Astrocyte of the cerebellum (primary cell): Measurements from ENCODE around the gene ICAM3.
A peak's percentile ranks its signal among the peaks of the same experiment; 100 is the strongest.

Experiments
- DNase-seq: peaks from one replicate; pipeline ENCODE4 v3.0.0-alpha.2; 2011; ENCODE audit warnings: low read depth
- H3K4me3 ChIP-seq: 2 replicates; pipeline ENCODE4 v1.5.1; 2011; ENCODE audit warnings: mild to moderate bottlenecking, low read depth, low read length, moderate library complexity
- CTCF ChIP-seq: IDR thresholded peaks from 2 replicates; pipeline ENCODE4 v1.5.1; 2012; ENCODE audit warnings: low read length, low read depth, moderate library complexity, mild to moderate bottlenecking; ENCODE audit errors: missing control alignments
- in situ Hi-C: cut with HindIII; loops from 2 replicates; pipeline ENCODE4 v1.10.0; 2017; ENCODE audit warnings: low sequenced_read_pairs

Gene ICAM3

DNA sequence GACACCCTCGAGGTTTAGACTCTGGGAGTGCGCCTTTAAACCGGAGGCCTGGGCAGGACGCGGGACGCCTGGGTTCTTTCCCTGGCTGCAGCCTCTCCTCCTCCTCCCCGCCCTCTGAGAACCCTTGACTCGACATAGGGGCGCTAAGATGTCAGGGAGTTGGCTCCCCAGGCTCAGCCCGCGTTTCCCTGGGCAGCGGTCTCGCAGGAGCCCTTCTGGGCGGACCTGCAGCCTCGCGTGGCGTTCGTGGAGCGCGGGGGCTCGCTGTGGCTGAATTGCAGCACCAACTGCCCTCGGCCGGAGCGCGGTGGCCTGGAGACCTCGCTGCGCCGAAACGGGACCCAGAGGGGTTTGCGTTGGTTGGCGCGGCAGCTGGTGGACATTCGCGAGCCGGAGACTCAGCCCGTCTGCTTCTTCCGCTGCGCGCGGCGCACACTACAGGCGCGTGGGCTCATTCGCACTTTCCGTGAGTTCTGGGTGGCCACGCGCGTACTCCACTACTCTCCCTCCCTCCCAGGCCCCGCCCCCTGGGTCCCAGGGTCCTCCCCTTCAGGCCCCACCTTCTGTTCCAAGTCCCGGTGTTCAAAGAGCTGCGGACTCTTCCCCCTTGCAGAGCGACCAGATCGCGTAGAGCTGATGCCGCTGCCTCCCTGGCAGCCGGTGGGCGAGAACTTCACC, 48.4 kb downstream of the ICAM3 start:
- DNase-seq = no peak
- H3K4me3 ChIP-seq = peak overlapping the region; percentile 29
- in situ Hi-C loops = no loop called here
- no peak for TF ChIP-seq CTCF

- in situ Hi-C loops = no loop called here
- DNase-seq = no peak
- TF ChIP-seq CTCF = no peak
- H3K4me3 ChIP-seq = no peak overlapping the region
These were observed 49.0 kb downstream of the ICAM3 start for GRCh38 chr19:10290357-10290875.

- no peak for DNase-seq
- in situ Hi-C loops = loop anchor here (10.0 kb wide), 1 partner anchor 115 kb away; the partner anchor contains the start of gene CDC37
- TF ChIP-seq CTCF = no peak
These were observed 49.5 kb downstream of the ICAM3 start, which contains the start of gene ICAM5 for GRCh38 chr19:10289836-10290356. Gene ICAM5, plus strand, starts transcription at chr19:10289952. Its CDS starts 92 bp downstream, at chr19:10290044.

DNA sequence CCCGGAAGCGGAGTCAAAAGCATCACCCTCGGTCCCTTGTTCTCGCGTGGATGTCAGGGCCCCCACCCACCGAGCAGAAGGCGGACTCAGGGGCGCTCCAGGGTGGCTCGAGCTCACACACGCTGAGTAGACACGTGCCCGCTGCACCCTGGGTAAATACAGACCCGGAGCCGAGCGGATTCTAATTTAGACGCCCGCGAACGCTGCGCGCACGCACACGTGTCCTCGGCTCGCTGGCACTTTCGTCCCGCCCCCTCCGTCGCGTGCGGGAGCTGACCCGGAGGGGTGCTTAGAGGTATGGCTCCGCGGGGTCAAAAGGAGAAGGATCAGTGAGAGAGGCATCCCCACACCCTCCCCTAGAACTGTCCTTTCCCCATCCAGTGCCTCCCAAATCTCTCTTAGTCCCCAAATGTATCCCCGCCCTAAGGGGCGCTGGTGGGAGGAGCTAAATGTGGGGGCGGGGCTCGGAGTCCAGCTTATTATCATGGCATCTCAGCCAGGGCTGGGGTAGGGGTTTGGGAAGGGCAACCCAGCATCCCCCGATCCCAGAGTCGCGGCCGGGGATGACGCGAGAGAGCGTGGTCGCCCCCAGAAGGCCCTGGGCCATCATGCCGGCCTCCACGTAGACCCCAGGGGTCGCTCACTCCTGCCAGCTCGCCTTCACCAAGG, 50.1 kb downstream of the ICAM3 start:
- DNase-seq = no peak

More at GRCh38 chr19:10289836-10290356, 49.5 kb downstream of the ICAM3 start, which contains the start of gene ICAM5:
- H3K4me3 ChIP-seq = peak within 1 kb of the TSS; percentile 20

DNA sequence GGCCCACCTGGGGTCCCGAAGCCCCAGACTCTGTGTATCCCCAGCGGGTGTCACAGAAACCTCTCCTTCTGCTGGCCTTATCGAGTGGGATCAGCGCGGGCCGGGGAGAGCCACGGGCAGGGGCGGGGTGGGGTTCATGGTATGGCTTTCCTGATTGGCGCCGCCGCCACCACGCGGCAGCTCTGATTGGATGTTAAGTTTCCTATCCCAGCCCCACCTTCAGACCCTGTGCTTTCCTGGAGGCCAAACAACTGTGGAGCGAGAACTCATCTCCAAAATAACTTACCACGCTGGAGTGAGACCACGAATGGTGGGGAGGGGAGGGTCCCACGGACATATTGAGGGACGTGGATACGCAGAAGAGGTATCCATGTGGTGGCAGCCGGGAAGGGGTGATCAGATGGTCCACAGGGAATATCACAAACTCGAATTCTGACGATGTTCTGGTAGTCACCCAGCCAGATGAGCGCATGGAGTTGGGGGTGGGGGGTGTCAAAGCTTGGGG, 50.7 kb downstream of the ICAM3 start:
- no peak for TF ChIP-seq CTCF
- in situ Hi-C loops = loop anchor here (10.0 kb wide), 1 partner anchor 116 kb away; the partner anchor contains the start of gene CDC37
- no peak for DNase-seq
- H3K4me3 ChIP-seq = no peak overlapping the region

More for the DNA sequence above, 50.1 kb downstream of the ICAM3 start:
- no peak for TF ChIP-seq CTCF
- peak overlapping the region; percentile 14 for H3K4me3 ChIP-seq
- in situ Hi-C loops = loop anchor here (10.0 kb wide), 1 partner anchor 116 kb away; the partner anchor contains the start of gene CDC37

DNA sequence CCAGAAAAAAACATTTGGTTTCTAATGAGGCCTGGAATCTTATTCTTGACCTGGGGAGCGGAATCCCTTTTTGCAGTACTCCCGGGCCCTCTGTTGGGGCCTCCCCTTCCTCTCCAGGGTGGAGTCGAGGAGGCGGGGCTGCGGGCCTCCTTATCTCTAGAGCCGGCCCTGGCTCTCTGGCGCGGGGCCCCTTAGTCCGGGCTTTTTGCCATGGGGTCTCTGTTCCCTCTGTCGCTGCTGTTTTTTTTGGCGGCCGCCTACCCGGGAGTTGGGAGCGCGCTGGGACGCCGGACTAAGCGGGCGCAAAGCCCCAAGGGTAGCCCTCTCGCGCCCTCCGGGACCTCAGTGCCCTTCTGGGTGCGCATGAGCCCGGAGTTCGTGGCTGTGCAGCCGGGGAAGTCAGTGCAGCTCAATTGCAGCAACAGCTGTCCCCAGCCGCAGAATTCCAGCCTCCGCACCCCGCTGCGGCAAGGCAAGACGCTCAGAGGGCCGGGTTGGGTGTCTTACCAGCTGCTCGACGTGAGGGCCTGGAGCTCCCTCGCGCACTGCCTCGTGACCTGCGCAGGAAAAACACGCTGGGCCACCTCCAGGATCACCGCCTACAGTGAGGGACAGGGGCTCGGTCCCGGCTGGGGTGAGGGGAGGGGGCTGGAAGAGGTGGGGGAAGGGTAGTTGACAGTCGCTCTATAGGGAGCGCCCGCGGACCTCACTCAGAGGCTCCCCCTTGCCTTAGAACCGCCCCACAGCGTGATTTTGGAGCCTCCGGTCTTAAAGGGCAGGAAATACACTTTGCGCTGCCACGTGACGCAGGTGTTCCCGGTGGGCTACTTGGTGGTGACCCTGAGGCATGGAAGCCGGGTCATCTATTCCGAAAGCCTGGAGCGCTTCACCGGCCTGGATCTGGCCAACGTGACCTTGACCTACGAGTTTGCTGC, 52.4 kb downstream of the ICAM3 start, which contains the start of gene ICAM4:
ICAM4 (plus strand) TSS at position 153 of the 935 bp plus-strand sequence; CDS start at position 211, 58 bp downstream.
- no peak for DNase-seq
- in situ Hi-C loops = loop anchor here (10.0 kb wide), 1 partner anchor 118 kb away; the partner anchor contains the start of gene CDC37
- TF ChIP-seq CTCF = no peak
- H3K4me3 ChIP-seq = no peak within 1 kb of the TSS
